ENCODE measurements around the gene THSD4.

THSD4 gene

DNA sequence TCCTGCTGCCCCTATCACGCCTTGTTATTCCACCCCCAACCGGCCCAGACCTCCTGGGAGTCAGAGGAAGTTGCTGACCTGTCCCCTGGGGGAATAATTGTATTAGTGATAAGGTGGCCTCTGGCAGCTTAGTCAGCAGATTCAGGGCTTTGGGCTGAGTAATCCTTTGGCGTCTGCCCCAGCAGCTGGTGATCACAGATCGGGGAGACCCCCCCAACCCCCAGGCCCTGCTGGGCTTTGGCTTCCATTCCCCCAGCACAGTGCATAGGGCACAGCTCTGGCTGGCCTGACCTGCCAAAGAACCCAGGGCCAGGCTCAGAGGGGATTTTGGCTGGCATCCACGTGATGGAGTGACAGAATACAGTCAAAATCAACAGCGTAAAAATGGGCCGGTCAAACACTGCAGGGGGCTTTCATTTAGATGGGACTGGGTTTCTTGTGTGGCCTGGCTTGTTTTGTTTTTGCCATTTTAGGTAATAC lies 691.2 kb downstream of the THSD4 start:
- Histone ChIP-seq H3K36me3 (ENCODE audit: insufficient read depth, low read length) (no peaks in the 10 kb centered on the region), H2AFZ (ENCODE audit: low read length) (no peak overlapping the region), H4K20me1 (ENCODE audit: insufficient read depth, low read length, poor library complexity, severe bottlenecking) (no peaks in the 10 kb centered on the region), H3F3A (ENCODE audit: low read depth) (no peaks in the 10 kb centered on the region), H3K9me2 (replicated peaks; ENCODE audit: low read depth, low read length) (no peaks in the 10 kb centered on the region), H3K9me3 (ENCODE audit: insufficient read depth, low read depth, low read length) (no peaks in the 10 kb centered on the region), H3K27me3 (ENCODE audit: insufficient read depth, low read length, poor library complexity, severe bottlenecking) (no peaks in the 10 kb centered on the region), H3K4me1 (ENCODE audit: insufficient read depth, low read length, poor library complexity, severe bottlenecking) (no peaks in the 10 kb centered on the region), H3K9ac (ENCODE audit: low read depth, low read length, poor library complexity, severe bottlenecking) (no peak overlapping the region), H3K4me2 (ENCODE audit: low read depth, low read length, poor library complexity, severe bottlenecking) (no peak overlapping the region), H3K79me2 (ENCODE audit: insufficient read depth, low read length) (no peaks in the 10 kb centered on the region), H3K4me3 (ENCODE audit: low read length, poor library complexity, severe bottlenecking) (no peak overlapping the region)
- TF ChIP-seq EZH2phosphoT487 (IDR thresholded peaks at IDR 0.05; ENCODE audit: borderline replicate concordance) (no peak), CTCF (conservative IDR thresholded peaks at IDR 0.05; ENCODE audit: low read length) (no peak)

DNA sequence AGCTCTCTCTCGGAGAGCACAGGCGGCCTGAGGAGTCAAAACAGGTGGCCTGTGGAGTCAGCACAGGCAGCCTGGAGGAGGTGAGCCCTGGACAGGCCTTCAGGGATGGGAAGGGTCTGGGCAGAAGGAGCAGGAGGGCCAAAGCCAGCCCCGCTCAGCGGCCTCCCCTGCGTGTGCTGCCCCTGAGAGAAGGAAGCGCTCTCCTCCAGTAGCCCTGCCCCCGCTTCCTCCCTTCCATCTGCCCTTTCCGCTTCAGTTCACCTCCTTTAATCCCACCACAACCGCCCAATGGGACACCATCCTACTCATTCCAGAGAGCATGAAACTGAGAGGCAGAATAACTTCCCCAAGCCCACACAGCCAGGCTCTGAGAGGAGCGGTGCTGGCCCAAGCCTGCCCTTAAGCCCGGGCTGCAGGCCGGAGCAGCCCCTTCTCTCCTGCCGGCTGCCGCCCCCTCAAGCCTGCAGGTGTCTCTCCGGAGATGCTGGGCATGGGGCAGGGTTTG lies 691.9 kb downstream of the THSD4 start:
- Histone ChIP-seq H3K79me2 (ENCODE audit: insufficient read depth, low read length) (no peaks in the 10 kb centered on the region), H3K9me3 (ENCODE audit: insufficient read depth, low read depth, low read length) (no peaks in the 10 kb centered on the region), H3K9ac (ENCODE audit: low read depth, low read length, poor library complexity, severe bottlenecking) (no peak overlapping the region)

DNA sequence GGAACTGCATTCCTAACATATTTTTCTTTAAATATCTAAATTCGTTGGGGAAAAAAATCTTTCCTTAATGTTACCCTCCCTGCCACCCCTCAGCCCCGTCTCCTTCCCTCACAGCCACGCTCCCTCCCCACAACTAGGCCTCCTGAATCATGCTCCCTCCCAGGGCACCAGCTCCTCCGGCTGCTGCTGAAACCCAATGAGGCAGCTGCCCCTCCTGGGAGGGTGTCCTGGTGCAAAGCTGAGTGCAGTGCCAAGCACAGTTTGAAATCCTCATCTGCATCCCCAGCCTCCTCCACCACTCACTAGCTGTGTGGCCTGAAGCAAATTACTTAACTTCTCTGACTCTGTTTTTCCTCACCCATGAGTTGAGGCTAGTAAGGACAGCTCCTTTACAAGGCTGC lies 692.4 kb downstream of the THSD4 start:
- Histone ChIP-seq H3K4me3 (ENCODE audit: low read length, poor library complexity, severe bottlenecking) (no peak overlapping the region), H3K27me3 (ENCODE audit: insufficient read depth, low read length, poor library complexity, severe bottlenecking) (no peaks in the 10 kb centered on the region), H3K4me1 (ENCODE audit: insufficient read depth, low read length, poor library complexity, severe bottlenecking) (no peaks in the 10 kb centered on the region), H3K79me2 (ENCODE audit: insufficient read depth, low read length) (no peaks in the 10 kb centered on the region), H3K9me2 (replicated peaks; ENCODE audit: low read depth, low read length) (no peaks in the 10 kb centered on the region), H2AFZ (ENCODE audit: low read length) (no peak overlapping the region), H3K9me3 (ENCODE audit: insufficient read depth, low read depth, low read length) (no peaks in the 10 kb centered on the region), H3F3A (ENCODE audit: low read depth) (no peaks in the 10 kb centered on the region), H3K4me2 (ENCODE audit: low read depth, low read length, poor library complexity, severe bottlenecking) (no peak overlapping the region), H3K36me3 (ENCODE audit: insufficient read depth, low read length) (no peaks in the 10 kb centered on the region), H3K9ac (ENCODE audit: low read depth, low read length, poor library complexity, severe bottlenecking) (no peak overlapping the region), H4K20me1 (ENCODE audit: insufficient read depth, low read length, poor library complexity, severe bottlenecking) (no peaks in the 10 kb centered on the region)
- TF ChIP-seq EZH2phosphoT487 (IDR thresholded peaks at IDR 0.05; ENCODE audit: borderline replicate concordance) (no peak), CTCF (conservative IDR thresholded peaks at IDR 0.05; ENCODE audit: low read length) (no peak)

More for the DNA sequence above, 691.9 kb downstream of the THSD4 start:
- Histone ChIP-seq H3K4me2 (ENCODE audit: low read depth, low read length, poor library complexity, severe bottlenecking) (no peak overlapping the region), H2AFZ (ENCODE audit: low read length) (no peak overlapping the region), H3K4me1 (ENCODE audit: insufficient read depth, low read length, poor library complexity, severe bottlenecking) (no peaks in the 10 kb centered on the region), H3K36me3 (ENCODE audit: insufficient read depth, low read length) (no peaks in the 10 kb centered on the region), H3K9me2 (replicated peaks; ENCODE audit: low read depth, low read length) (no peaks in the 10 kb centered on the region), H4K20me1 (ENCODE audit: insufficient read depth, low read length, poor library complexity, severe bottlenecking) (no peaks in the 10 kb centered on the region), H3K27me3 (ENCODE audit: insufficient read depth, low read length, poor library complexity, severe bottlenecking) (no peaks in the 10 kb centered on the region), H3K4me3 (ENCODE audit: low read length, poor library complexity, severe bottlenecking) (no peak overlapping the region), H3F3A (ENCODE audit: low read depth) (no peaks in the 10 kb centered on the region)
- TF ChIP-seq EZH2phosphoT487 (IDR thresholded peaks at IDR 0.05; ENCODE audit: borderline replicate concordance) (no peak), CTCF (conservative IDR thresholded peaks at IDR 0.05; ENCODE audit: low read length) (no peak)

All from Loucy (cell line).